ENCODE measurements around the gene PLA2G4C.

The PLA2G4C gene

GRCh38 chr19:48051335-48052033 is 59.1 kb downstream of the PLA2G4C start:
- no peak for DNase-seq

- no peak for DNase-seq
These were observed 66.1 kb downstream of the PLA2G4C start for GRCh38 chr19:48044561-48044960.

GRCh38 chr19:48043675-48044258 is 66.8 kb downstream of the PLA2G4C start, which contains the start of gene CABP5:
Gene CABP5, minus strand, starts transcription at chr19:48044079. Its CDS starts 157 bp downstream, at chr19:48043922.
- DNase-seq: no peak

GRCh38 chr19:48041877-48042580 is 68.6 kb downstream of the PLA2G4C start:
- DNase-seq: no peak

GRCh38 chr19:48036765-48037164 is 73.9 kb downstream of the PLA2G4C start:
- DNase-seq: no peak

GRCh38 chr19:48033604-48034003 is 77.0 kb downstream of the PLA2G4C start:
- no peak for DNase-seq

- no peak for DNase-seq
These were observed 80.5 kb downstream of the PLA2G4C start for GRCh38 chr19:48030073-48030472.

GRCh38 chr19:48029431-48029830 is 81.2 kb downstream of the PLA2G4C start:
- DNase-seq: no peak

GRCh38 chr19:48025480-48025879 is 85.1 kb downstream of the PLA2G4C start:
- no peak for DNase-seq

GRCh38 chr19:48023518-48023917 is 87.1 kb downstream of the PLA2G4C start:
- no peak for DNase-seq

- no peak for DNase-seq
These were observed 87.6 kb downstream of the PLA2G4C start for GRCh38 chr19:48023011-48023410.

- DNase-seq: no peak
These were observed 89.9 kb downstream of the PLA2G4C start for GRCh38 chr19:48020686-48021085.

- DNase-seq: no peak
These were observed 99.5 kb downstream of the PLA2G4C start for GRCh38 chr19:48010932-48011758.

GRCh38 chr19:48006762-48007161 is 103.9 kb downstream of the PLA2G4C start:
- DNase-seq: no peak

- no peak for DNase-seq
These were observed 106.4 kb downstream of the PLA2G4C start for GRCh38 chr19:48004236-48004635.

- DNase-seq: no peak
These were observed 109.8 kb downstream of the PLA2G4C start for GRCh38 chr19:48000846-48001245.

GRCh38 chr19:47998800-47999199 is 111.8 kb downstream of the PLA2G4C start:
- no peak for DNase-seq
